ENCODE results near the gene CLPTM1L.

Gene CLPTM1L

GRCh38 chr5:1278216-1278615 lies 66.7 kb downstream of the CLPTM1L start:
- peak overlapping the region in 1 of 2 donors; percentile 46 for H3K4me3 ChIP-seq (ENCODE audit: low read length in 2 of 2)
- H2AK5ac ChIP-seq (ENCODE audit: low read depth, low read length), result no peak overlapping the region
- H4K8ac ChIP-seq (ENCODE audit: low read depth, low read length), result no peak overlapping the region
- H3K14ac ChIP-seq (ENCODE audit: low read length), result peak overlapping the region; percentile 21
- H3K79me1 ChIP-seq (ENCODE audit: low read depth, low read length), result peaks cover 2% of the 10 kb centered on the region
- H3K4ac ChIP-seq (ENCODE audit: low read length), result peak overlapping the region; percentile 78
- no CpG with 5 or more reads among the region's 13 CpGs for WGBS, 2 donors (ENCODE audit: extremely low coverage in 2 of 2, insufficient read length in 2 of 2, insufficient replicate concordance in 1 of 2)
- peak overlapping the region; percentile 75 for H3K23ac ChIP-seq (ENCODE audit: low read depth, low read length, poor library complexity)
- DNase-seq (ENCODE audit: low spot score), result no peak
- H2AFZ ChIP-seq (ENCODE audit: low read length), result no peak overlapping the region
- H3K4me2 ChIP-seq (ENCODE audit: insufficient read depth, low read length, poor library complexity, severe bottlenecking), result no peak overlapping the region
- H2BK12ac ChIP-seq (ENCODE audit: low read length), result peak overlapping the region; percentile 14
- H2BK5ac ChIP-seq (ENCODE audit: low read length), result no peak overlapping the region
- no peak overlapping the region for H4K91ac ChIP-seq (ENCODE audit: low read depth, low read length, poor library complexity)
- H3K27me3 ChIP-seq (ENCODE audit: control insufficient read depth in 3 of 3, insufficient read depth in 3 of 3, low read depth in 1 of 3, low read length in 3 of 3), result no peaks in the 10 kb centered on the region
- no peak overlapping the region for H3K27ac ChIP-seq (replicated peaks; ENCODE audit: low read length)
- H2BK15ac ChIP-seq (ENCODE audit: low read length), result no peak overlapping the region
- peaks cover 0 to 8% of the 10 kb centered on the region in 2 donors for H3K36me3 ChIP-seq (replicated peaks in 1 of 2; ENCODE audit: control insufficient read depth in 2 of 2, insufficient read depth in 2 of 2, low read length in 2 of 2)
- peaks cover 0 to 2% of the 10 kb centered on the region in 2 donors for H3K9me3 ChIP-seq (replicated peaks in 1 of 2; ENCODE audit: control insufficient read depth in 2 of 2, insufficient read depth in 1 of 2, low read depth in 1 of 2, low read length in 2 of 2)
- peak overlapping the region; percentile 83 for H3K9ac ChIP-seq (ENCODE audit: low read depth, low read length, poor library complexity)
- H3K18ac ChIP-seq (ENCODE audit: low read length), result no peak overlapping the region
- H3K4me1 ChIP-seq (ENCODE audit: control insufficient read depth in 2 of 2, insufficient read depth in 1 of 2, low read depth in 1 of 2, low read length in 2 of 2), result no peaks in the 10 kb centered on the region
- no peak overlapping the region for H2BK120ac ChIP-seq (ENCODE audit: low read depth, low read length)

- no peak overlapping the region for H3K4me2 ChIP-seq (ENCODE audit: insufficient read depth, low read length, poor library complexity, severe bottlenecking)
- no peak overlapping the region for H3K4me3 ChIP-seq (ENCODE audit: low read length in 2 of 2)
- H3K14ac ChIP-seq (ENCODE audit: low read length), result no peak overlapping the region
- no peak overlapping the region for H2AK5ac ChIP-seq (ENCODE audit: low read depth, low read length)
- H3K23ac ChIP-seq (ENCODE audit: low read depth, low read length, poor library complexity), result no peak overlapping the region
- H3K4ac ChIP-seq (ENCODE audit: low read length), result no peak overlapping the region
- H3K27ac ChIP-seq (replicated peaks; ENCODE audit: low read length), result no peak overlapping the region
- no peaks in the 10 kb centered on the region for H3K4me1 ChIP-seq (ENCODE audit: control insufficient read depth in 2 of 2, insufficient read depth in 1 of 2, low read depth in 1 of 2, low read length in 2 of 2)
- H3K27me3 ChIP-seq (ENCODE audit: control insufficient read depth in 3 of 3, insufficient read depth in 3 of 3, low read depth in 1 of 3, low read length in 3 of 3), result no peaks in the 10 kb centered on the region
- no peak overlapping the region for H2AFZ ChIP-seq (ENCODE audit: low read length)
- peaks cover 0 to 2% of the 10 kb centered on the region in 2 donors for H3K9me3 ChIP-seq (replicated peaks in 1 of 2; ENCODE audit: control insufficient read depth in 2 of 2, insufficient read depth in 1 of 2, low read depth in 1 of 2, low read length in 2 of 2)
- no peak overlapping the region for H2BK5ac ChIP-seq (ENCODE audit: low read length)
- no peak for DNase-seq (ENCODE audit: low spot score)
- H3K9ac ChIP-seq (ENCODE audit: low read depth, low read length, poor library complexity), result no peak overlapping the region
- peaks cover 2% of the 10 kb centered on the region for H3K79me1 ChIP-seq (ENCODE audit: low read depth, low read length)
- H2BK120ac ChIP-seq (ENCODE audit: low read depth, low read length), result no peak overlapping the region
- no CpG with 5 or more reads among the region's 10 CpGs for WGBS, 2 donors (ENCODE audit: extremely low coverage in 2 of 2, insufficient read length in 2 of 2, insufficient replicate concordance in 1 of 2)
- peak overlapping the region; percentile 9 for H3K18ac ChIP-seq (ENCODE audit: low read length)
- peaks cover 0 to 8% of the 10 kb centered on the region in 2 donors for H3K36me3 ChIP-seq (replicated peaks in 1 of 2; ENCODE audit: control insufficient read depth in 2 of 2, insufficient read depth in 2 of 2, low read length in 2 of 2)
- H4K8ac ChIP-seq (ENCODE audit: low read depth, low read length), result no peak overlapping the region
- H2BK12ac ChIP-seq (ENCODE audit: low read length), result no peak overlapping the region
- no peak overlapping the region for H4K91ac ChIP-seq (ENCODE audit: low read depth, low read length, poor library complexity)
- H2BK15ac ChIP-seq (ENCODE audit: low read length), result no peak overlapping the region
Observed at GRCh38 chr5:1277781-1278180, 67.1 kb downstream of the CLPTM1L start.

DNA sequence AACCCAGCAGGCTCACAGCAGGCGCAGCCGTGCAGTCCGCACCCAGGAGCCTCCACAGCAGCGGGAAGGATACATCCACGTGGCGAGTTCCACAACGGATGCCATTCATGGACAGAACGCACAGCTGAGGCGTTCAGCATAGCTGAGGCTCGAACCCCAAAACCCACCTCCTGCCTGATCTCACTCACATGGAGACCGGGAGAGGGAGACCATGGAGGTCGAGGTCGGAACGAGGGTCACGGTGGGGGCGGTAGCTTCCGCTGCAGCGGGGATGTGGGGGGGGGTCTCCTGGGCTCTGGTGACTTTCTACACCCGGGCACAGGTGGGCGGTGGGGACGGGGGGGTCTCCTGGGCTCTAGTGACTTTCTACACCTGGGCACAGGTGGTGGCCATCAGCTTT lies 67.6 kb downstream of the CLPTM1L start:
- Histone ChIP-seq H3K14ac (ENCODE audit: low read length) (peak overlapping the region; percentile 47), H3K4me2 (ENCODE audit: insufficient read depth, low read length, poor library complexity, severe bottlenecking) (no peak overlapping the region), H3K27me3 (ENCODE audit: control insufficient read depth in 3 of 3, insufficient read depth in 3 of 3, low read depth in 1 of 3, low read length in 3 of 3) (no peaks in the 10 kb centered on the region), H2AFZ (ENCODE audit: low read length) (no peak overlapping the region), H3K4me1 (ENCODE audit: control insufficient read depth in 2 of 2, insufficient read depth in 1 of 2, low read depth in 1 of 2, low read length in 2 of 2) (no peaks in the 10 kb centered on the region), H3K23ac (ENCODE audit: low read depth, low read length, poor library complexity) (no peak overlapping the region), H3K9me3 (replicated peaks in 1 of 2; ENCODE audit: control insufficient read depth in 2 of 2, insufficient read depth in 1 of 2, low read depth in 1 of 2, low read length in 2 of 2) (peaks cover 0 to 2% of the 10 kb centered on the region in 2 donors), H4K8ac (ENCODE audit: low read depth, low read length) (no peak overlapping the region), H4K91ac (ENCODE audit: low read depth, low read length, poor library complexity) (no peak overlapping the region), H3K36me3 (replicated peaks in 1 of 2; ENCODE audit: control insufficient read depth in 2 of 2, insufficient read depth in 2 of 2, low read length in 2 of 2) (peaks cover 0 to 8% of the 10 kb centered on the region in 2 donors), H2BK120ac (ENCODE audit: low read depth, low read length) (no peak overlapping the region), H2AK5ac (ENCODE audit: low read depth, low read length) (no peak overlapping the region), H2BK5ac (ENCODE audit: low read length) (no peak overlapping the region), H3K79me1 (ENCODE audit: low read depth, low read length) (peaks cover 2% of the 10 kb centered on the region), H3K4me3 (ENCODE audit: low read length in 2 of 2) (no peak overlapping the region), H3K18ac (ENCODE audit: low read length) (no peak overlapping the region), H2BK15ac (ENCODE audit: low read length) (no peak overlapping the region), H2BK12ac (ENCODE audit: low read length) (no peak overlapping the region), H3K4ac (ENCODE audit: low read length) (no peak overlapping the region), H3K9ac (ENCODE audit: low read depth, low read length, poor library complexity) (no peak overlapping the region), H3K27ac (replicated peaks; ENCODE audit: low read length) (no peak overlapping the region)
- no peak for DNase-seq (ENCODE audit: low spot score)
- no CpG with 5 or more reads among the region's 21 CpGs for WGBS, 2 donors (ENCODE audit: extremely low coverage in 2 of 2, insufficient read length in 2 of 2, insufficient replicate concordance in 1 of 2)

GRCh38 chr5:1276930-1277329 lies 68.0 kb downstream of the CLPTM1L start:
- Histone ChIP-seq H3K4me3 (ENCODE audit: low read length in 2 of 2) (no peak overlapping the region), H2BK15ac (ENCODE audit: low read length) (no peak overlapping the region), H4K8ac (ENCODE audit: low read depth, low read length) (no peak overlapping the region), H3K27ac (replicated peaks; ENCODE audit: low read length) (no peak overlapping the region), H3K14ac (ENCODE audit: low read length) (peak overlapping the region; percentile 47), H3K27me3 (ENCODE audit: control insufficient read depth in 3 of 3, insufficient read depth in 3 of 3, low read depth in 1 of 3, low read length in 3 of 3) (no peaks in the 10 kb centered on the region), H3K4me1 (ENCODE audit: control insufficient read depth in 2 of 2, insufficient read depth in 1 of 2, low read depth in 1 of 2, low read length in 2 of 2) (no peaks in the 10 kb centered on the region), H3K79me1 (ENCODE audit: low read depth, low read length) (peaks cover 2% of the 10 kb centered on the region), H3K36me3 (replicated peaks in 1 of 2; ENCODE audit: control insufficient read depth in 2 of 2, insufficient read depth in 2 of 2, low read length in 2 of 2) (peaks cover 0 to 8% of the 10 kb centered on the region in 2 donors), H3K18ac (ENCODE audit: low read length) (no peak overlapping the region), H2AFZ (ENCODE audit: low read length) (no peak overlapping the region), H2BK12ac (ENCODE audit: low read length) (no peak overlapping the region), H2BK5ac (ENCODE audit: low read length) (no peak overlapping the region), H3K4me2 (ENCODE audit: insufficient read depth, low read length, poor library complexity, severe bottlenecking) (no peak overlapping the region), H2AK5ac (ENCODE audit: low read depth, low read length) (no peak overlapping the region), H2BK120ac (ENCODE audit: low read depth, low read length) (no peak overlapping the region), H4K91ac (ENCODE audit: low read depth, low read length, poor library complexity) (no peak overlapping the region), H3K9ac (ENCODE audit: low read depth, low read length, poor library complexity) (no peak overlapping the region), H3K4ac (ENCODE audit: low read length) (no peak overlapping the region), H3K9me3 (replicated peaks in 1 of 2; ENCODE audit: control insufficient read depth in 2 of 2, insufficient read depth in 1 of 2, low read depth in 1 of 2, low read length in 2 of 2) (peaks cover 0 to 2% of the 10 kb centered on the region in 2 donors), H3K23ac (ENCODE audit: low read depth, low read length, poor library complexity) (no peak overlapping the region)
- no peak for DNase-seq (ENCODE audit: low spot score)
- no CpG with 5 or more reads among the region's 20 CpGs for WGBS, 2 donors (ENCODE audit: extremely low coverage in 2 of 2, insufficient read length in 2 of 2, insufficient replicate concordance in 1 of 2)
